Mesenteric fat pad (tissue), 1 donor: Measurements from ENCODE around the gene SLC6A11. TPM values are rescaled to one million over a fixed set of nuclear protein-coding genes. Genes with fewer than 3 reads are reported as not detected.

ENCODE experiments used
- DNase-seq: peaks from one replicate; pipeline ENCODE4 v3.0.0-alpha.2; 2020; ENCODE audit warnings: low spot score
- total RNA-seq: library from RNA; stranded (reverse); fragmentation: NEBNext Ultra II Directional; extraction: Animal tissue kit (Norgen Biotek cat#: 25700); gene quantifications from one replicate; pipeline ENCODE4 v1.2.1, GENCODE V29; 2021
- donor health status: DM: yes; HTN: yes; CAD: no.

SLC6A11 gene
- total RNA-seq, 1 donor from 2014 or later: not detected

GRCh38 chr3:10975695-10976234 lies 159.7 kb downstream of the SLC6A11 start:
- DNase-seq: no peak

GRCh38 chr3:10976770-10977169 lies 160.7 kb downstream of the SLC6A11 start:
- DNase-seq: no peak

- no peak for DNase-seq
Measured at GRCh38 chr3:10977892-10978510, 162.0 kb downstream of the SLC6A11 start.

- DNase-seq: no peak
Measured at GRCh38 chr3:10978956-10979355, 162.9 kb downstream of the SLC6A11 start.

GRCh38 chr3:10980312-10980711 lies 164.3 kb downstream of the SLC6A11 start:
- no peak for DNase-seq

GRCh38 chr3:10981031-10981430 lies 165.0 kb downstream of the SLC6A11 start:
- no peak for DNase-seq

- DNase-seq: no peak
Measured at GRCh38 chr3:10981961-10982360, 165.9 kb downstream of the SLC6A11 start.

- no peak for DNase-seq
Measured at GRCh38 chr3:10982782-10983181, 166.8 kb downstream of the SLC6A11 start.

GRCh38 chr3:10983219-10983916 lies 167.3 kb downstream of the SLC6A11 start:
- no peak for DNase-seq

GRCh38 chr3:10984371-10984896 lies 168.4 kb downstream of the SLC6A11 start:
- DNase-seq: no peak

- no peak for DNase-seq
Measured at GRCh38 chr3:10985181-10985580, 169.2 kb downstream of the SLC6A11 start.

- no peak for DNase-seq
Measured at GRCh38 chr3:10986592-10986991, 170.6 kb downstream of the SLC6A11 start.

- no peak for DNase-seq
Measured at GRCh38 chr3:10988001-10988665, 172.1 kb downstream of the SLC6A11 start.

- no peak for DNase-seq
Measured at GRCh38 chr3:10988991-10989484, 173.0 kb downstream of the SLC6A11 start.

Other genes with a start within 250 kb of the SLC6A11 start
- 0.39 TPM for gene SLC6A1, start 176.5 kb downstream of the SLC6A11 start, total RNA-seq